ENCODE measurements around the gene PMM2.

PMM2 gene

GRCh38 chr16:8867216-8867931 lies 69.7 kb downstream of the PMM2 start:
- Histone ChIP-seq H3K4me3 (ENCODE audit: insufficient read depth in 1 of 2, low read depth in 1 of 2, low read length in 2 of 2) (peak overlapping the region; percentile 77 to 87), H4K91ac (ENCODE audit: low read length) (peak overlapping the region; percentile 90), H3K27ac (ENCODE audit: low read length, poor library complexity, severe bottlenecking) (peak overlapping the region; percentile 85), H3K18ac (ENCODE audit: low read depth in 1 of 2, low read length in 2 of 2) (peak overlapping the region; percentile 84 to 86), H3K36me3 (ENCODE audit: control insufficient read depth in 1 of 2, insufficient read depth in 2 of 2, low read depth in 1 of 2, low read length in 2 of 2) (peaks cover 12% of the 10 kb centered on the region in 2 experiments), H2BK5ac (ENCODE audit: low read depth, low read length, poor library complexity, severe bottlenecking) (peak overlapping the region; percentile 46), H3K9me3 (ENCODE audit: control insufficient read depth, low read length) (no peaks in the 10 kb centered on the region), H3K4ac (ENCODE audit: low read depth in 1 of 2, low read length in 2 of 2) (peak overlapping the region; percentile 81 to 92), H2BK12ac (ENCODE audit: low read length in 2 of 2) (peak overlapping the region in 1 of 2 experiments; percentile 91), H2BK120ac (ENCODE audit: low read depth, low read length) (peak overlapping the region; percentile 12), H2AK5ac (ENCODE audit: low read length, severe bottlenecking) (peak overlapping the region; percentile 67), H3K4me2 (ENCODE audit: low read length, poor library complexity, severe bottlenecking) (peak overlapping the region; percentile 98), H2AFZ (ENCODE audit: low read depth, low read length) (no peak overlapping the region), H2BK15ac (ENCODE audit: low read depth, poor library complexity, severe bottlenecking) (no peak overlapping the region), H4K8ac (ENCODE audit: low read length) (peak overlapping the region; percentile 94), H3K27me3 (ENCODE audit: control insufficient read depth in 1 of 2, insufficient read depth in 1 of 2, low read length in 2 of 2) (no peaks in the 10 kb centered on the region), H3K4me1 (ENCODE audit: control insufficient read depth, insufficient read depth, low read depth, low read length) (peaks cover 50% of the 10 kb centered on the region), H3K14ac (ENCODE audit: low read length in 2 of 2) (peak overlapping the region in 1 of 2 experiments; percentile 96), H3K23ac (ENCODE audit: low read length in 2 of 2) (peak overlapping the region in 1 of 2 experiments; percentile 96), H3K79me1 (replicated peaks; ENCODE audit: low read length, poor library complexity, severe bottlenecking) (no peaks in the 10 kb centered on the region), H3K9ac (ENCODE audit: low read length) (peak overlapping the region; percentile 91)
- WGBS = 1% methylated on average over 35 of the region's 35 CpGs
- DNase-seq = peak; percentile 41

GRCh38 chr16:8867932-8868415 lies 70.3 kb downstream of the PMM2 start:
- peak; percentile 37 for DNase-seq
- Histone ChIP-seq H3K4me3 (ENCODE audit: insufficient read depth in 1 of 2, low read depth in 1 of 2, low read length in 2 of 2) (peak overlapping the region; percentile 77 to 87), H4K91ac (ENCODE audit: low read length) (no peak overlapping the region), H2AFZ (ENCODE audit: low read depth, low read length) (no peak overlapping the region), H4K8ac (ENCODE audit: low read length) (no peak overlapping the region), H2BK12ac (ENCODE audit: low read length in 2 of 2) (peak overlapping the region in 1 of 2 experiments; percentile 33), H2BK15ac (ENCODE audit: low read depth, poor library complexity, severe bottlenecking) (no peak overlapping the region), H2BK5ac (ENCODE audit: low read depth, low read length, poor library complexity, severe bottlenecking) (no peak overlapping the region), H3K36me3 (ENCODE audit: control insufficient read depth in 1 of 2, insufficient read depth in 2 of 2, low read depth in 1 of 2, low read length in 2 of 2) (peaks cover 7 to 12% of the 10 kb centered on the region in 2 experiments), H3K9me3 (ENCODE audit: control insufficient read depth, low read length) (no peaks in the 10 kb centered on the region), H3K4ac (ENCODE audit: low read depth in 1 of 2, low read length in 2 of 2) (peak overlapping the region in 1 of 2 experiments; percentile 92), H2AK5ac (ENCODE audit: low read length, severe bottlenecking) (peak overlapping the region; percentile 7), H3K23ac (ENCODE audit: low read length in 2 of 2) (no peak overlapping the region), H2BK120ac (ENCODE audit: low read depth, low read length) (peak overlapping the region; percentile 39), H3K18ac (ENCODE audit: low read depth in 1 of 2, low read length in 2 of 2) (peak overlapping the region; percentile 41 to 86), H3K4me1 (ENCODE audit: control insufficient read depth, insufficient read depth, low read depth, low read length) (peaks cover 44% of the 10 kb centered on the region), H3K14ac (ENCODE audit: low read length in 2 of 2) (peak overlapping the region in 1 of 2 experiments; percentile 96), H3K9ac (ENCODE audit: low read length) (peak overlapping the region; percentile 91), H3K4me2 (ENCODE audit: low read length, poor library complexity, severe bottlenecking) (peak overlapping the region; percentile 98), H3K79me1 (replicated peaks; ENCODE audit: low read length, poor library complexity, severe bottlenecking) (no peaks in the 10 kb centered on the region), H3K27ac (ENCODE audit: low read length, poor library complexity, severe bottlenecking) (peak overlapping the region; percentile 85), H3K27me3 (ENCODE audit: control insufficient read depth in 1 of 2, insufficient read depth in 1 of 2, low read length in 2 of 2) (no peaks in the 10 kb centered on the region)
- 0% methylated on average over 16 of the region's 16 CpGs for WGBS

GRCh38 chr16:8868416-8869211 lies 71.0 kb downstream of the PMM2 start, which contains the start of gene CARHSP1:
CARHSP1 (minus strand) TSS chr16:8869006; CDS start chr16:8859328, 9,678 bp downstream.
- peak within 1 kb of the TSS; percentile 11 for H2AFZ ChIP-seq (ENCODE audit: low read depth, low read length)
- H2BK15ac ChIP-seq (ENCODE audit: low read depth, poor library complexity, severe bottlenecking) = peak within 1 kb of the TSS; percentile 75
- H3K4me2 ChIP-seq (ENCODE audit: low read length, poor library complexity, severe bottlenecking) = peak within 1 kb of the TSS; percentile 98
- peak within 1 kb of the TSS; percentile 87 for H3K27ac ChIP-seq (ENCODE audit: low read length, poor library complexity, severe bottlenecking)
- peaks cover 37% of the 10 kb centered on the region for H3K4me1 ChIP-seq (ENCODE audit: control insufficient read depth, insufficient read depth, low read depth, low read length)
- peak within 1 kb of the TSS; percentile 71 to 92 for H3K4ac ChIP-seq (ENCODE audit: low read depth in 1 of 2, low read length in 2 of 2)
- peak within 1 kb of the TSS; percentile 31 to 81 for H2BK12ac ChIP-seq (ENCODE audit: low read length in 2 of 2)
- peak within 1 kb of the TSS; percentile 23 for H2AK5ac ChIP-seq (ENCODE audit: low read length, severe bottlenecking)
- H3K18ac ChIP-seq (ENCODE audit: low read depth in 1 of 2, low read length in 2 of 2) = peak within 1 kb of the TSS; percentile 68 to 86
- H3K36me3 ChIP-seq (ENCODE audit: control insufficient read depth in 1 of 2, insufficient read depth in 2 of 2, low read depth in 1 of 2, low read length in 2 of 2) = peaks cover 7 to 9% of the 10 kb centered on the region in 2 experiments
- peak within 1 kb of the TSS; percentile 76 for H2BK120ac ChIP-seq (ENCODE audit: low read depth, low read length)
- peak within 1 kb of the TSS; percentile 83 for H4K8ac ChIP-seq (ENCODE audit: low read length)
- H3K27me3 ChIP-seq (ENCODE audit: control insufficient read depth in 1 of 2, insufficient read depth in 1 of 2, low read length in 2 of 2) = no peaks in the 10 kb centered on the region
- H3K79me1 ChIP-seq (replicated peaks; ENCODE audit: low read length, poor library complexity, severe bottlenecking) = no peaks in the 10 kb centered on the region
- no peak within 1 kb of the TSS for H3K23ac ChIP-seq (ENCODE audit: low read length in 2 of 2)
- peak; percentile 93 for DNase-seq
- H3K9me3 ChIP-seq (ENCODE audit: control insufficient read depth, low read length) = no peaks in the 10 kb centered on the region
- under 1% methylated on average over 68 of the region's 83 CpGs for WGBS
- H4K91ac ChIP-seq (ENCODE audit: low read length) = peak within 1 kb of the TSS; percentile 43
- peak within 1 kb of the TSS; percentile 91 for H3K9ac ChIP-seq (ENCODE audit: low read length)
- H3K4me3 ChIP-seq (ENCODE audit: insufficient read depth in 1 of 2, low read depth in 1 of 2, low read length in 2 of 2) = peak within 1 kb of the TSS; percentile 77 to 87
- peak within 1 kb of the TSS; percentile 26 for H2BK5ac ChIP-seq (ENCODE audit: low read depth, low read length, poor library complexity, severe bottlenecking)
- H3K14ac ChIP-seq (ENCODE audit: low read length in 2 of 2) = peak within 1 kb of the TSS in 1 of 2 experiments; percentile 96
